HG03442 (cell line): ENCODE measurements around the gene TMPRSS3.

Source experiments
- ATAC-seq: cut with Tn5 transposase; IDR thresholded peaks from one replicate; pipeline ENCODE4 v1.9.1; 2021; ENCODE audit warnings: mild to moderate bottlenecking, moderate library complexity; ENCODE audit not compliant: unreplicated experiment

The TMPRSS3 gene

DNA sequence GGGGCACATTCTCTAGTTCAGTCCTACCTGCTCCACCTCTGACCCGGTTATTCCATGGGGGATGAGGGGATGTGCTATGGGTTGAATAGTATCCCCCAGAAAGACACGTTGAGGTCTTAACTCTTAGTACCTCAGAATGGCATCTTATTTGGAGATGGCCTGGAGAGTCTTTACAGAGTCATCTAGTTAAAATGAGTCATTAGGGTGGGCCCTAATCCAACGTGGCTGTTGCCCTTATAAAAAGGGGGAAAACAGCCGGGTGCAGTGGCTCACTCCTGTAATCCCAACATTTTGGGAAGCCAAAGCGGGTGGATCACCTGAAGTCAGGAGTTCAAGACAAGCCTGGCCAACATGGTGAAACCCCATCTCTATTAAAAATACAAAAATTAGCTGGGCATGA is 5.7 kb downstream of the TMPRSS3 start:
- ATAC-seq = no peak

DNA sequence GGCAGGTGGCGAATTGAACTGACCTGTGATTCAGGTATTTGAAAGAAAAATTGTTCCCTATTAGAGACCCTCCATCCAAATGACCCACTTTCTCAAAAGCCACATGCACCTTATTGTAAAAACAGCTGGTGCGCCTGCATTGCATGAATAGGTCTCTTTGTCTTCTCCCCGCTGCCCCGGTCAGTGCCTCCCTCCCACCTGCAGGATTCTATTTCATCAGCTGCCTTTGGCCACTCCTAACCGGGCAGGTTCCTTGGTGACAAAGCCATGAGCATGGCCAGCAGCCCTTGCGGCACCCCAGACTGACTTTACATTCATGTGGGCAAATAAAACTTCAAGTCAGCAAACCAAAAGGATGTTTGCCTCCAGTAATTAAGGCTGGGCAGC is 6.4 kb downstream of the TMPRSS3 start:
- ATAC-seq = no peak

DNA sequence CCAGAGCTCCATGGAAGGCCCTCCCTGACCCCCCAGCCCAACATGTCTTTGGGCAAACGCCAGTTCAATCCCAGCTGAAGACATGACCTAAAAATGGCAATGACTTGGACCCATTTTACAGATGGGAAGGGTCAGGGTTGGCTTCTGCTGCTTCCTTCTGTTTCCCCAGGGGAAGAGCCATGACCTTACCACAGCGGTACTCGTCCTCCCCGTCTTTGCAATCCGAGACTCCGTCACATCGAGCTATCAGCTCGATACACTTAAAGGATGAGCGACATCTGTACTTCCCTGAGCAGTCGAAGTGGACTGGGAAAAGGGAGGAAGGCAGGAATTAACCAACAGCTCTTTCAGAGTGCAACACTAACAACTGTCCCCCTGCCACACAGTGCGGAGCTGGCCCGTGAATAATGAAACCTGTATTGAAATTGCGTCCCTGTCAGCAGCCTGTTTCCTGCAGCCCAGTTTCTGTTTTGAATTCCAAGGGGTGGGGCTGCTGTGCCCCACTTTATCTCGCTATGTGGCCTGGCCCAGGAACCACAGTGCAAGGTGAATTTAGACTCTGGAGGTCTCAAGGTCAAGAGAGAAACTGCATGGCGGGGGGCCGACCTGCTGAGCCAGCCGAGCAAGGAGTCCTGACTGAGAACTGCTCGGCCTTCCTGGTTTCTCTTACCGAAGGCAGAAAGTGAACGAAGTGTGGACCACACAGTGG is 7.0 kb downstream of the TMPRSS3 start:
- no peak for ATAC-seq

DNA sequence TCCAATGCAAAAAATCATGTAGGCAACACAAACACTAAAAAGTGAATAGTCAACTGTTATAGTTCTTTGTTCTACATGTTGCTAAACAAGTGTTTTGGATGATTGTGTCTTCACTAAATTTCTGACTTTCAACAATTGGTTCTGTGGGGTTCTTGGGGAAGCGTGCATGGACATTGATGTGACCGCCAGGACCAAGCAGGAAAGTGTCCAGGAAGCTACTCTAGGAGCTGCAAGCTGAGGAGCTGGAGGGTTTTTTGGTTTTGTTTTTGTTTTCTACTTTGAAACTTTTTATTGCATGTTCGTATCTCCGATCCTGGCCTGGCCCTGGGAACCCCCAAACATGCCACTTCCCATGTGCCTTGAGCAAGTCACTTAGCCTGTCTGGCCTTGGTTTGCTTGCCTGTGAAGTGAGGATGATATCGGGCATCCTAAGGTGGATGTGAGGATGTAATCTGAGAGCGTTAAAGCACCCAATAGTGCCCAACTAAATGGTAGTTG is 8.0 kb downstream of the TMPRSS3 start:
- ATAC-seq = no peak

DNA sequence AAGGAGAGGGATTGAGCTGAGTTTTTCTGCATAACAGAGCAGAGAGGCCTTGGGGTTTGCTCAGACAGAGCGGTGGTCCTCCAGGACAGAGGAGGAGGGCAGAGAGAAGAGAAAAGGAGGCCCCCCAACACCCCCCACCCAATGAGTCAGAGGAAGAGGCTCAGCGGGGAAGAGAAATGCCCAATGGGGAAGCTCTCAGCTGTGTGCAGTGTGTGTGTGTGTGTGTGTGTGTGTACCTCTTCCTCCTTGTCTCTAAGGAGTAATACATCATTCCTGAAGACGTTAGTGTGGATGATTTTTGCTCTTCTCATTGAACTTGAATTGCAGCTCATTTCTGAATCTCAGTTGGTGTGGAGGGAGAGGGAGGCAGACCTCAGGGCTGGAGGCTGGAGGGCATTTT is 8.7 kb downstream of the TMPRSS3 start:
- ATAC-seq = no peak

DNA sequence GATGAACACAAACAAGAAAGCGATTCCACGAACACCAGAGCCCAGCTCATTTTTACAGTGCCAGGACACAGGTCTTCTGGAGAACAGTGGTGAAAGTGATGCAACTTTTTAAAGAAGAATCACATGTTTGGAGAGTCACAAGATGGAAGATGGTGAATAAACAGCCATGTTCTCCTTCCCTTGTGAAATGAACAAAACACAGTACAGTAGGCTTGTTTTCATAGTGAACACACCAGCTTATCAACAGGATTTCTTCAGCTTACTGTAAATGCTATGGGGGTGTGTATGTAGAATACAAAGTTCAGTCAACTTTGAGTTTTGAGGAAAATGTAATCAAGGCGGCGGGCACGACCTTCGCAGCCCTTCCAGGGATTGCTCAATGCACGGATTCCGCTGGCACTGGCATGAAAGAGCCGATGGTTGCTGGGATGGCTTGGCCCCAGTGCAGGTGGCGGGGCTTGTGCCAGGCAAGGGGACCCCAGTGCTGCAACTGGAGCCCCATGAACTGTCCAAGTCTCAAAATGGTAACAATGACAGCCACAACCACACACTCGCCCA is 9.7 kb downstream of the TMPRSS3 start:
- no peak for ATAC-seq

DNA sequence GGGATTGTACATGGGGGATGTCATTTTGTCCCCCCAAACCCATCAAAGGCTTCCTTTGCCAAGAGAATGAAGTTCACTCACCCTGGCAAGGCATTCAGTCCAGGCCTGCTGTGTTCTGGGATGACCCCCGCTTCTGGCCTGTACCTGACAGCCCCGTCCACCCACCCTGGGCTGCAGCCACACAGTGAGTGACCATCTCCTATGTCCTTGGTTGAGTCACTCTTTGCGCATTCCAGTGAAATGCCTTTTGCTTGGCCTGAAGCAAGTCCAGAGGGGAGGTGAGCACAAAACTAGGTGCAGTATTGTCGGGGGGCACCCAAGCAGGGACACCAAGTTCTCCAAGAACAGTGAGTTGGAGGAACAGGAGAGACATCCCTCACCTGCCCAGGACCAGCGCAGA is 10.2 kb downstream of the TMPRSS3 start:
- ATAC-seq = no peak

DNA sequence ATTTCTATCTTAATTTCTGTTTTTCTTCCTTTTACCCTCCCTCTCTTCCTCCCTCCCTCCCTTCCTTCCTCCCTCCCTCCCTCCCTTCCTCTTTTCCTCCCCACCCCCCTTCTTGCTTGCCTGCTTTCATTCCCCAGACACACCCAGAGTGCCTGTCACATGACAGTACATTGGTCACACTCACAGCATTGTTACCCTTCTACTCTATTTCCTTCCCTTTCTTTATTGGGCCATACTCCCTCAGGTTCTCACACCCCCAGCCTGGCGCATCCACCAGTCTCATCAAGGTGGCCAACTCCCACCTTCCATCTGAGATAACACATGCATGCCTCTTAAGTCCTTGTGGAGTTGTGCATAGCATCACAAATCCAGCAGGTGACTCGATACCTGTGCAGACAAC is 10.9 kb downstream of the TMPRSS3 start:
- ATAC-seq = no peak

DNA sequence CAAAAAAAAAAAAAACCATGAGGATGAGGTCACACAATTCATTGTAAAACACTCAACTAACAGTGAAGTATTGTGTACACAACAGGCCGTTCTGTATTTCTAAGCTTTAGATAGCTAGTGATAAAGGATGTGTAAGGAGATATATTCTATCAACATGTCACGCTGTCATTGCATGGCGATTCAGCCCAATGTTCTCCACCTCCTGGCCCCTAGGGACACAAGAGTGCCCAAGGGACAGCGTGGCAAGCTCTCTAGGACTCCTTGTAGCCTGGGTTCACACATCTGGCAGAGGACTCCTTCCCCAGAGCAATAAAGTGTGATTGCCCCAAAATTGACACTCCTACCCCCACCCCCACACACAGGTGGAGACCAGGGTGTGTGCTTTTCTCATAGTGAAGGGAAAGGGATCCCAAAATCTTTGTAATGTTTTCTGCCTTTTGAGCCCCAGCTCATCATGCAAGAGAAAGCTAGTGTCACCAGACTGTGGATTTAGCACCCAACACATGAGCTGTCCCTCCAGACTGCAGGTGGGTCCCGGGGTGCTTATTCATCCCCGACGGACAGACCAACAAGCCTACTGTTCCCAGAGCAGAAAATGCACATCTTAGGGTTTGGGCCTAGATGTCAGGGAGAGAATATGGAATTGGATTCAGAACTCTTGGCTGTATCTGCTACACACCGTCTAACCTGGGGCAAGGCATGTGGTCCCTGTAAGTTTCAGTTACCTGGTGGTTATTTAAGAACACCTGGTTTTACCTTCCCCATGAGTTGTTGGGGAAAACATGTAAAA is 11.5 kb downstream of the TMPRSS3 start:
- ATAC-seq = no peak

DNA sequence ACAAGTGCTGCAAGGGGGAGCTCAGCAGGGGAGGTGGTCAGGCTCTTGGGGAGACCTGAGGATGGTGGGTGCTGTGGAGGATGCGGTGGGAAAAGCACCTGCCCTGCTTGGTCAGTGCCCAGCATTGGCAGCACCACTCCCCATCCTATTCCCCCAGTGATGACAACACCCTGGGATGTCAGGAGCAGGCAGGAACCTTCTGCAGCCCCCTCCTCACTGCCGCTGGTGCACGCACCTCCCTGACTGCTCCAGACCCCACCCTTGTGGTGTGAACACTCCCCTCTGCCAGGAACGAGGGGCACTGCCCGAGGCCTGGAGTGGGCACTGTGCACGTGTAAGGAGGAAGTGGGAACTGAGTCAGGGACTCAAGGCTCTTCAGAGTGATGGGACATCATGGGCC is 12.5 kb downstream of the TMPRSS3 start:
- no peak for ATAC-seq

DNA sequence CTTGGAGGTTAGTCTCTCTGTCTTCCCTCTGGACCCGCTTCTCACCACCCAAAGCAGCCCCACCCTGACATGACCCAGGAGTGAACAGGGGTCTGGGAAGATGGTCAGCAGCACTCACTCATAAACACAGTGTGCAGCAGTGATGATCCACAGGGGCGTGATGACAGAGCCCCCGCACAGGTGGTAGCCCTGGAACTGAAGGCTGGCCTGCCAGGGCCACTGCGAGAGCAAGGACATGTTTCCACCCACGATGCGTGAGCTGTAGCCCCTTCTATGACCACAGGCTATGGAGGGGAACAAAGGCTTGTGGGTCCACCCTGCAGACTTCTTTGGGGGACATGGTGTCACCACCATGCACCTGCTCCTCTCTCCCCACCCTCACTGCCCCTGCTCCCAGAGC is 12.9 kb downstream of the TMPRSS3 start:
- ATAC-seq = no peak

DNA sequence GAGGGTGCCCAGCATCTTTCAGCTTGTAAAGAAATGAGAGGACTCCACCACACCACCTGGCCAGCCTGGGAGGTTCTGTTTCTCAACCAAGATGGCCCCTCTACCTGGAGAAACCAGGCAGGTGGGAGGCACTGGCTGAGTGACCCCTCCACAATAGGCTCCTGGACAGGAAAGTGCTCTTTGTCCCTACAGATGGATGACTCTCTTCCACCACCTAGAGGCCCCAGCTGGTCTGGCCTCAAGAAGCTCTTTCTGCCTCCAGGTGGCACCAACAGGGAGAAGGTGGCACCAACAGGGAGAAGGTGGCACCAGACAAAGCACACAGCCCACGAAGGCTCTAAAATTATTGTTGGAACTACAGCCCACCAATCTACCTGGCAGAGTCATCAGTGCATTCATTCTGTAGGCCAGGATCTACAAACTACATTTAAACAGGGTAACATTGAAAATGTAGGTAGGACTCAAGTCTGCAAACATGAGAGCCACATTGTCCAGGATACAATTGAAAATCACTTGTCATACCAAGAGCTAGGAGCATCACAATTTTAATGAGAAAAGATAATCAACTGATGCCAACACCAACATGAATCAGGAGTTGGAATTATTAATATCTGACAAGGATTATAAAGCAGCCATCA is 14.4 kb downstream of the TMPRSS3 start:
- ATAC-seq = no peak

DNA sequence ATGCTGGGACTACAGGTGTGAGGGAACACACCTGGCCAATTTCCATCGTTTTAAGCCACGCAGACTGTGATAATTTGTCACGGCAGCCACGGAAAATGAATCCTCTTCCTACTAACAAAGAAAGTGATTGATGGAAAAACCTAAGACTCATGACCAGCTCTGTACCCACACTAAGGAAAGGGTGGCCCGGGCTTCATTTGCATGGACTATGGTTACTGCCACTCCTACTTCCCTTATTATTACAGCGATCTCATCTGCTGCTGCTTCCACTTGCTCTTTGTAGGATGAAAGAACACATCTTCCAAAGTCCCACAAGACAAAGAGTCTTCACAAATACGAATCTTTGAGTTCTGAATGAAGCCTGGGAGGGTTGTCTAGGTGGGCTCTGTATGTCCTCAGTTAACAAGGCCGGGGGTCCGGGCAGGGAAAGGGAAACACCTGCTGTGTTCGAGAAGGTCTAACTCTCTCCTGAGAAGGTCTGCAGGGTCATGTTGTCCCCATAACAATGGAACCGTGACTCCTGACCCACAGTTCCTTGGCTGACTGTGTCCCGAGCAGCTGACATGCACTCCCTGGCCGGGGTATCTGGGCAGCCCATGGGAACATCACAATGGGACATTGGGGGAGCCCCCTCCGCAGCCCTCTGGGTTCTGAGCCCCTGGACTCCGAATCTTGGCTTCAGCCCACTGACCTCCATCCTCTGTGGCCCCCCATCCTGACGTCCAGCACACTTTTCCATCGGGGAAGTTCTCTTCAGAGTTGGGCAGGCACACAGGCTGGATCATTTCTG is 16.2 kb downstream of the TMPRSS3 start:
- no peak for ATAC-seq

DNA sequence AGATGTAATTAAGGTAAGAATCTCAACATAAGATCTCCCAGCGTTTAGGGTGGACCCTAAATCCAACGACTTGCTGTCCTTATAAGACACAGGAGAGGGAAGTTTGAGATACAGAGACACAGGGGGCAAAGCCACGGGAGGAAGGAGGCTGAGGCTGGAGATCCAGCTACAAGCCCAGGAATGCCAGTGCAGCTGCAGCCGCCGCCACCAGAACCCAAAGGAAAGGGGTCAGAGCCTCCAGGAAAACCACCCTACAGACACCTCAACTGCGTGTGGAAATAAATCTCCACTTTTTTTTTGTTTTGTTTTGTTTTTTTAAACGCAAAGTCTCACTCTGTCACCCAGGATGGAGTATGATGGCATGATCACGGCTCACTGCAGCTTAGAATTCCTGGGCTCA is 17.4 kb downstream of the TMPRSS3 start:
- no peak for ATAC-seq

DNA sequence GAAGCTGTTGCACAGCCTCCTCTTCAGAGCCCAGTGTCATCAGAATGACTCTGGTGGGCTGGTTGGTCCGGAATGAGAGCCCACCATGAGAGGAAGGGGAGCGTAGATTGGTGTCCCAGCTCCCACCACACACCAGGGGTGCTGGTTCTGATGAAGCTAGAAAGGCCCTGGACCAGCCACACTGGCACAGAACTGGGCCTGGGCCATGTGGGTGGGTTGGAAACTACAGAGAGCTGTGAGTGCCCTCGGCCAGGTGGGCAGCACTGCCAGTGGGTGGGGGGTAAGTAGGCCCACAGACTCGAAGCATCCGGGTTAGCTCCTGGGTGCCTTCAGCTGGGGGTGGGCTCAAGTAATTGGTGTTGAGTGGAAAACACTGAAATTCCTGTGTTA is 17.9 kb downstream of the TMPRSS3 start:
- no peak for ATAC-seq

DNA sequence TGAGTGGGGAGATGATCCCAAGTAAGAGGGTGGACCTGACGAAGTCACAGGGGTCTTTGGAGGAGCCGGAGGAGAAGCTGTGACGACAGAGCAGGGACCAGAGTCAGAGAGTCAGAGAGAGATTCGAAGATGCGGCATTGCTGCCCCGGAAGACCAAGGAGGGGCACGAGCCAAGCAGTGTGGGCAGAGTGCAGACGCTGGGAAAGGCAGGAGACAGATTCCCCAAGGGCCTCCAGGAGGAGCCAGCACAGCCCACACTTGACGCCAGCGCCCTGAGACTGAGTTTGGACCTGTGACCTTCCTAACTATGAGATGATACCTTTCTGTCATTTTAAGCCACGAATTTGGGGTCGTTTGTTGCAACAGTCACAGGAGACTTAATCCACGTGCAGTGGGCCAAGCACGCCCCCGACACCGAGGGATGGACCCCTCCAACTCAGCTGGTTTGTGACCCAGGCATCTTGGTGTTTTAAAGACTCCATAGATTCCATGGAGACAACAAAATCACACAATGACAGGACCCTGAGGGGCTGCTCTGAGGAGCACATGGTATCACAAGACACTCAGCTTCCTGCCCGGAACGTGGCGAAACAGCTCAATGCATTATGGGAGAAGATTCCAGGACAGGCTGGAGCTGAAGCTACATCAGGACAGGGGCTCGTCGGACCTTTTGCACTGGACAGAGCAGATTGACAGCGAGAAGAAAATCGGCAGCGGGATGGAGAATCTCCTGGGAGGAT is 18.5 kb downstream of the TMPRSS3 start:
- ATAC-seq = no peak

DNA sequence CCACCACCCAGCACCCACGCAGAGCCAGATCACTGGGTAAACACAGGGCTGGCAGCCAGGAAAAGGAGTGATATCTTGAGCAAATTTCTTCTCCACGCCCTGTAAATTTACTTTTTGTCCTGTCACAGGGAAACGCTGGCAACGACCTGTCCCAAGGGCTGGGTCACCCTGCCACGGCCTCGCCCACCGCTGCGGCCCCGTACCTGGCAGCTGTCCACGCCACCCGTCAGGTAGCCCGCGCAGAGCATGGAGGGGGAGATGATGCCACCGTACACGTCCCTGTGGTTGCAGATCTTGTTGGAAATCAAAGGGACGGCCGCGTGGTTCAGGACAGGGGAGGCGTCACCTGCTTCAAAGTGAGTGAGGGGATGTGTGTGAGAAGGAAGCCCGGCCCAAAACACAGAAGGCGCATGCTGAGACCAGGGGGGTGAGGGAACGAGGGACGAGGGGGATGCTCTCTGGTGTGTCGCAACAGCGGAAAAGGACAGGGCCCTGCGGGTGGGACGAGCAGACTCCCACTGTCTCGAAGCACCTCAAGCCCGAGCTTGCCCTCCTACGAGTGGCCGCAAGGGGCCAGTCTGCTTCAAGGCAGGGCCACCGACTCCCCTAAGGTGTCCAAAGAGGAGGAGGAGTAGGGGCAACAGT is 19.4 kb downstream of the TMPRSS3 start:
- no peak for ATAC-seq

DNA sequence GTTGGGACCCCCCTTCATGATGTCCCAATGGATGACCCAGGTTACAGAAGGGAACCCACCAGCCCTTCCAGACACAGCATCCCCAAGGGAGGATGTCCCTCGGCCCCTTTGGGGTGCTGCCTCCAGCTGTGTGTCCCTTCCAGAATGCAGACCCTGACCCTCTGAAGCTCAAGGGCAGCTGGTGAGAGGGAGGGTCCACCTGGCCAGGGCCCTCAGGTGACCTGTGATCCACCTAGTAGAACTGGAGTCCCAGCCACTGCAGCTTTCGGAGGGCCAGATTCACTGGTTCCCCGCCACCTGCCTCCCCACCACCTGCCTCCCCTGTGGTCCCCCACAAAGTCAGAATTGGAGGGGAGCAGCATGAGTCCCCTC is 19.9 kb downstream of the TMPRSS3 start:
- no peak for ATAC-seq

DNA sequence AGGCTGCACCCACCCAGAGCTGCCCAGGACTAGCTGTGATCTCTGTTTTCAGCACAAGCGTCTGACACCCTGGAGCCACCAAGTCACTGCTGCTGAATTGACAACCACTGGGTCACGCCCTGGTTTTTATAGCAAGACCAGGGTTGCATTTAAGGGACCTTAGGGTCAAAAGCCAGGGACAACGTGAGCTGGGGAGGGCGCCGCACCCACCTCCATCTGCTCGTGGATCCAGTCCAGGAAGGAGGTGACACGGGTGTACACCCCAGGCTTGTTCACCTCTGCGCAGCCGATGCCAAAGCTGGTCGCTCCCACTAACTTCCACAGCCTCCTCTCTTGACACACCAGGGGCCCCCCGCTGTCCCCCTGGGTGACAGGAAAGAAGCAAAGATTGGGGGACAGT is 20.3 kb downstream of the TMPRSS3 start:
- no peak for ATAC-seq
